OCI-LY7 (cell line): ENCODE data around the gene C16orf78. TPM values are rescaled to one million over a fixed set of nuclear protein-coding genes. Genes with fewer than 3 reads are reported as not detected.

Experiments
- BruUV-seq: library from RNA; stranded (reverse); fragments of 400-500 nt; replicated peaks from 2 replicates; lab custom pipeline; 2021; lab: Mats Ljungman, UMichigan
- CTCF ChIA-PET: fragments of 300-600 bp; sonication (Branson Sonifier 250); formaldehyde crosslinking; loops from one replicate; lab custom pipeline; 2022; ENCODE audit warnings: antibody characterized with exemption; ENCODE audit not compliant: unreplicated experiment; lab: Charles Lee
- POLR2A ChIA-PET: fragments of 300-600 bp; sonication (Branson Sonifier 250); formaldehyde crosslinking; loops from one replicate; lab custom pipeline; 2022; ENCODE audit warnings: antibody characterized with exemption; lab: Charles Lee
- DNase-seq: peaks from one replicate; pipeline ENCODE4 v3.0.0-alpha.2; 2015; ENCODE audit warnings: low spot score
- H2AFZ ChIP-seq: fragments of 200-600 bp; sonication (generic), shearing (Covaris generic); 2 replicates; pipeline ENCODE4 v1.6.1; 2014; ENCODE audit warnings: mild to moderate bottlenecking, antibody characterized with exemption, low read length, moderate library complexity
- H3K27ac ChIP-seq: fragments of 200-600 bp; sonication (generic); 2 replicates; pipeline ENCODE4 v1.5.1; 2014; ENCODE audit warnings: mixed run types, low read depth, mild to moderate bottlenecking, moderate library complexity, low read length, inconsistent platforms; ENCODE audit not compliant: poor library complexity, severe bottlenecking
- H3K36me3 ChIP-seq: fragments of 200-600 bp; sonication (generic); 2 replicates; pipeline ENCODE4 v1.6.1; 2014; ENCODE audit warnings: mild to moderate bottlenecking, antibody characterized with exemption, low read length, moderate library complexity, mixed read lengths; ENCODE audit not compliant: insufficient read depth
- H3K4me1 ChIP-seq: fragments of 200-600 bp; sonication (generic); 2 replicates; pipeline ENCODE4 v1.5.1; 2014; ENCODE audit warnings: mild to moderate bottlenecking, low read length; ENCODE audit not compliant: insufficient read depth, poor library complexity, severe bottlenecking
- H3K4me2 ChIP-seq: fragments of 200-600 bp; sonication (generic); 2 replicates; pipeline ENCODE4 v1.6.1; 2014; ENCODE audit warnings: mild to moderate bottlenecking, low read length
- H3K4me3 ChIP-seq: fragments of 200-600 bp; sonication (generic); 2 replicates; pipeline ENCODE4 v1.5.1; 2014; ENCODE audit warnings: mild to moderate bottlenecking, low read depth, low read length; ENCODE audit not compliant: poor library complexity, severe bottlenecking
- H3K79me2 ChIP-seq: fragments of 200-600 bp; sonication (generic); 2 replicates; pipeline ENCODE4 v1.6.1; 2016; ENCODE audit warnings: low read depth, mild to moderate bottlenecking, low read length, moderate library complexity, mixed read lengths; ENCODE audit not compliant: insufficient read depth
- H3K9me2 ChIP-seq: fragments of 200-600 bp; sonication (generic); 2 replicates; pipeline ENCODE4 v1.6.1; 2016; ENCODE audit warnings: mild to moderate bottlenecking, low read length, mixed read lengths; ENCODE audit not compliant: insufficient read depth
- H3K9me3 ChIP-seq: fragments of 200-600 bp; sonication (generic); 2 replicates; pipeline ENCODE4 v1.6.1; 2014; ENCODE audit warnings: mild to moderate bottlenecking, mixed run types, low read length, mixed read lengths
- H4K20me1 ChIP-seq: fragments of 200-600 bp; sonication (generic); 2 replicates; pipeline ENCODE4 v1.6.1; 2014; ENCODE audit warnings: mild to moderate bottlenecking, antibody characterized with exemption, low read length, moderate library complexity, mixed read lengths; ENCODE audit not compliant: insufficient read depth
- CTCF ChIP-seq: fragments of 200-600 bp; sonication (generic); conservative IDR thresholded peaks from 2 replicates; pipeline ENCODE4 v1.5.1; 2014; ENCODE audit warnings: mild to moderate bottlenecking, antibody characterized with exemption, low read length, moderate library complexity, mixed read lengths
- EZH2phosphoT487 ChIP-seq: fragments of 200-600 bp; sonication (generic); IDR thresholded peaks from 2 replicates; pipeline ENCODE4 v1.6.1; 2018; ENCODE audit warnings: low read depth, borderline replicate concordance, mild to moderate bottlenecking, mixed run types, antibody characterized with exemption, low read length, moderate library complexity, mixed read lengths
- intact Hi-C: fragments of 100-400 bp; cut with micrococcal nuclease; formaldehyde crosslinking; loops from one replicate; pipeline ENCODE4 v1.10.0; 2022; ENCODE audit not compliant: unreplicated experiment
- total RNA-seq, 2 experiments: library from RNA; depleted of rRNA in 1 of 2; stranded (reverse); fragments of >200 nt in 1 of 2; shearing (Covaris generic) in 1 of 2; gene quantifications; 2 replicates each; pipeline ENCODE4 v1.2.3, GENCODE V29; 2014 to 2022

The C16orf78 gene
- total RNA-seq, 2 experiments from 2014 or later: not detected

- ChIA-PET CTCF (interaction anchor here (0.6 to 1.2 kb wide), 4 partner anchors 11 to 34 kb away, joined by 3 to 4 read pairs (median 4); no protein-coding TSS in a partner anchor), POLR2A (interaction anchor here (0.8 to 1.3 kb wide), 3 partner anchors 111 to 585 kb away, joined by 3 to 4 read pairs (median 4); partner anchors contain the start of gene CNEP1R1)
Measured at GRCh38 chr16:49439676-49440075, 66.1 kb downstream of the C16orf78 start.

GRCh38 chr16:49440156-49441065, 66.8 kb downstream of the C16orf78 start:
- Histone ChIP-seq H3K4me3 (peak overlapping the region; percentile 8), H3K4me2 (peak overlapping the region; percentile 82), H4K20me1 (no peaks in the 10 kb centered on the region), H3K36me3 (no peaks in the 10 kb centered on the region), H3K9me3 (no peaks in the 10 kb centered on the region), H3K79me2 (no peaks in the 10 kb centered on the region), H2AFZ (peak overlapping the region; percentile 89), H3K9me2 (no peaks in the 10 kb centered on the region), H3K27ac (peak overlapping the region; percentile 81), H3K4me1 (peaks cover 61% of the 10 kb centered on the region)
- intact Hi-C loops: loop anchor here (1.0 to 10.0 kb wide), 7 partner anchors 23 to 264 kb away; no protein-coding TSS in a partner anchor
- CTCF ChIA-PET: interaction anchor here (0.5 to 1.2 kb wide), 6 partner anchors 11 to 155 kb away, joined by 3 to 4 read pairs (median 4); no protein-coding TSS in a partner anchor
- no TSS peak for BruUV-seq
- POLR2A ChIA-PET: interaction anchor here (0.8 to 1.4 kb wide), 3 partner anchors 135 to 584 kb away, joined by 3 to 4 read pairs (median 4); partner anchors contain the start of gene CNEP1R1
- TF ChIP-seq CTCF: peak; percentile 78
- no peak for TF ChIP-seq EZH2phosphoT487
- DNase-seq: peak; percentile 71

More at GRCh38 chr16:49439676-49440075, 66.1 kb downstream of the C16orf78 start:
- Histone ChIP-seq H3K4me2 (no peak overlapping the region), H2AFZ (no peak overlapping the region), H3K9me3 (no peaks in the 10 kb centered on the region), H3K27ac (no peak overlapping the region), H4K20me1 (no peaks in the 10 kb centered on the region), H3K4me1 (peaks cover 54% of the 10 kb centered on the region), H3K4me3 (no peak overlapping the region), H3K79me2 (no peaks in the 10 kb centered on the region), H3K36me3 (no peaks in the 10 kb centered on the region), H3K9me2 (no peaks in the 10 kb centered on the region)
- no peak for TF ChIP-seq EZH2phosphoT487
- TF ChIP-seq CTCF: no peak
- DNase-seq: no peak
- intact Hi-C loops: loop anchor here (1.0 to 10.0 kb wide), 4 partner anchors 31 to 265 kb away; no protein-coding TSS in a partner anchor
- BruUV-seq: no TSS peak
